Measurements from ENCODE around the gene NOXO1. TPM values are rescaled to one million over a fixed set of nuclear protein-coding genes. Genes with fewer than 3 reads are reported as not detected.

The NOXO1 gene
- total RNA-seq, 2 experiments from 2014 or later = 0.26 TPM; not detected in 1

- H3K27ac Mint-ChIP-seq = peak within 1 kb of the TSS; percentile 78
Observed at GRCh38 chr16:1989209-1990100, 8.2 kb upstream of the NOXO1 start, which contains the start of gene SYNGR3. TSS of gene SYNGR3 (plus strand) at chr16:1989970. CDS start at chr16:1990103, 133 bp downstream.

GRCh38 chr16:1987198-1987597 is 5.9 kb upstream of the NOXO1 start:
- Mint-ChIP-seq H3K27ac (no peak overlapping the region), H3K27me3 (peaks cover 22% of the 10 kb centered on the region), H3K4me3 (no peak overlapping the region), H3K36me3 (peaks cover 8% of the 10 kb centered on the region), H3K4me1 (peaks cover 25% of the 10 kb centered on the region), H3K9me3 (ENCODE audit: low read depth) (no peaks in the 10 kb centered on the region)
- DNase-seq = no peak
- CTCF ChIA-PET = interaction anchor here (1.2 kb wide), 1 partner anchor 17 kb away, joined by 4 read pairs; no protein-coding TSS in a partner anchor
- no peak for ATAC-seq

More at GRCh38 chr16:1989209-1990100, 8.2 kb upstream of the NOXO1 start, which contains the start of gene SYNGR3:
- DNase-seq (no peak), ATAC-seq (no peak)
- Mint-ChIP-seq H3K36me3 (peaks cover 8% of the 10 kb centered on the region), H3K4me1 (peaks cover 34% of the 10 kb centered on the region), H3K4me3 (peak within 1 kb of the TSS; percentile 66), H3K27me3 (peaks cover 11% of the 10 kb centered on the region), H3K9me3 (ENCODE audit: low read depth) (no peaks in the 10 kb centered on the region)
- CTCF ChIA-PET = no interaction called here

GRCh38 chr16:1985466-1986150 is 4.3 kb upstream of the NOXO1 start:
- Mint-ChIP-seq H3K4me3 (peak overlapping the region; percentile 83), H3K9me3 (ENCODE audit: low read depth) (no peaks in the 10 kb centered on the region), H3K36me3 (peaks cover 8% of the 10 kb centered on the region), H3K27ac (no peak overlapping the region), H3K27me3 (peaks cover 38% of the 10 kb centered on the region), H3K4me1 (peaks cover 13% of the 10 kb centered on the region)
- ATAC-seq (no peak), DNase-seq (no peak)
- CTCF ChIA-PET = interaction anchor here (1.0 to 4.5 kb wide), 5 partner anchors 14 to 170 kb away, joined by 3 to 22 read pairs (median 3); partner anchors contain the start of genes TBL3 and TRAF7

GRCh38 chr16:1984347-1985225 is 3.3 kb upstream of the NOXO1 start:
- Mint-ChIP-seq H3K36me3 (peaks cover 8% of the 10 kb centered on the region), H3K27me3 (peaks cover 48% of the 10 kb centered on the region), H3K9me3 (ENCODE audit: low read depth) (no peaks in the 10 kb centered on the region), H3K4me3 (peak overlapping the region; percentile 83), H3K4me1 (peaks cover 13% of the 10 kb centered on the region), H3K27ac (peak overlapping the region; percentile 36)
- DNase-seq (no peak), ATAC-seq (peak; percentile 37)
- CTCF ChIA-PET = interaction anchor here (1.0 to 4.5 kb wide), 8 partner anchors 13 to 171 kb away, joined by 3 to 22 read pairs (median 5); partner anchors contain the start of genes RPS2, TBL3 and TRAF7

GRCh38 chr16:1983544-1984346 is 2.5 kb upstream of the NOXO1 start, which contains the start of gene GFER:
TSS of gene GFER (plus strand) at chr16:1984193. CDS start at chr16:1984219, 26 bp downstream.
- Mint-ChIP-seq H3K36me3 (peaks cover 8% of the 10 kb centered on the region), H3K4me3 (peak within 1 kb of the TSS; percentile 83), H3K27ac (peak within 1 kb of the TSS; percentile 36)

GRCh38 chr16:1982991-1983543 is 1.8 kb upstream of the NOXO1 start:
- Mint-ChIP-seq H3K4me1 (peaks cover 13% of the 10 kb centered on the region), H3K36me3 (peaks cover 8% of the 10 kb centered on the region), H3K27me3 (peaks cover 39% of the 10 kb centered on the region), H3K9me3 (ENCODE audit: low read depth) (no peaks in the 10 kb centered on the region), H3K4me3 (peak overlapping the region; percentile 83), H3K27ac (no peak overlapping the region)
- DNase-seq (no peak), ATAC-seq (no peak)
- CTCF ChIA-PET = interaction anchor here (1.1 to 4.5 kb wide), 6 partner anchors 10 to 170 kb away, joined by 3 to 22 read pairs (median 4); partner anchors contain the start of gene TBL3

More at GRCh38 chr16:1983544-1984346, 2.5 kb upstream of the NOXO1 start, which contains the start of gene GFER:
- Mint-ChIP-seq H3K27me3 (peaks cover 42% of the 10 kb centered on the region), H3K4me1 (peaks cover 13% of the 10 kb centered on the region), H3K9me3 (ENCODE audit: low read depth) (no peaks in the 10 kb centered on the region)
- ATAC-seq (peak; percentile 90), DNase-seq (peak; percentile 84)
- CTCF ChIA-PET = interaction anchor here (1.1 to 4.5 kb wide), 8 partner anchors 9 to 169 kb away, joined by 3 to 22 read pairs (median 4); partner anchors contain the start of genes RPS2 and TBL3

- CTCF ChIA-PET = interaction anchor here (1.4 to 4.5 kb wide), 5 partner anchors 10 to 171 kb away, joined by 3 to 22 read pairs (median 6); partner anchors contain the start of gene TBL3
- no peak for ATAC-seq
- no peak for DNase-seq
- Mint-ChIP-seq H3K27me3 (peaks cover 39% of the 10 kb centered on the region), H3K4me3 (no peak overlapping the region), H3K36me3 (peaks cover 11% of the 10 kb centered on the region), H3K4me1 (peaks cover 13% of the 10 kb centered on the region), H3K27ac (no peak overlapping the region), H3K9me3 (ENCODE audit: low read depth) (no peaks in the 10 kb centered on the region)
Observed at GRCh38 chr16:1982013-1982433, 754 bp upstream of the NOXO1 start.

GRCh38 chr16:1980770-1981087 is 540 bp downstream of the NOXO1 start:
- CTCF ChIA-PET = interaction anchor here (1.7 kb wide), 1 partner anchor 160 kb away, joined by 6 read pairs; no protein-coding TSS in a partner anchor
- H3K4me1 Mint-ChIP-seq = peaks cover 12% of the 10 kb centered on the region
- DNase-seq (no peak), ATAC-seq (no peak)
- H3K9me3 Mint-ChIP-seq (ENCODE audit: low read depth) = no peaks in the 10 kb centered on the region
- H3K36me3 Mint-ChIP-seq = peaks cover 7% of the 10 kb centered on the region
- no peak overlapping the region for H3K4me3 Mint-ChIP-seq
- no peak overlapping the region for H3K27ac Mint-ChIP-seq
- peaks cover 39% of the 10 kb centered on the region for H3K27me3 Mint-ChIP-seq

- Mint-ChIP-seq H3K27me3 (peaks cover 39% of the 10 kb centered on the region), H3K4me3 (no peak overlapping the region), H3K4me1 (peaks cover 7% of the 10 kb centered on the region), H3K9me3 (ENCODE audit: low read depth) (no peaks in the 10 kb centered on the region), H3K36me3 (peaks cover 7% of the 10 kb centered on the region), H3K27ac (no peak overlapping the region)
- CTCF ChIA-PET = no interaction called here
- DNase-seq (no peak), ATAC-seq (no peak)
Observed at GRCh38 chr16:1980030-1980769, 1.1 kb downstream of the NOXO1 start.

- DNase-seq (no peak), ATAC-seq (no peak)
- no peak overlapping the region for H3K4me3 Mint-ChIP-seq
- no peaks in the 10 kb centered on the region for H3K4me1 Mint-ChIP-seq
- H3K27me3 Mint-ChIP-seq = peaks cover 39% of the 10 kb centered on the region
- no peaks in the 10 kb centered on the region for H3K9me3 Mint-ChIP-seq (ENCODE audit: low read depth)
- peaks cover 5% of the 10 kb centered on the region for H3K36me3 Mint-ChIP-seq
- CTCF ChIA-PET = no interaction called here
- no peak overlapping the region for H3K27ac Mint-ChIP-seq
Observed at GRCh38 chr16:1979271-1980029, 1.8 kb downstream of the NOXO1 start.

All from activated CD8-positive, alpha-beta memory T cell treated with anti-CD3 and anti-CD28 coated beads, Interleukin-2, amount 10 ng/mL, durations not matched to agents 7 days and 5 days (primary cell).